ENCODE measurements around the gene SUSD6. TPM values are rescaled to one million over a fixed set of nuclear protein-coding genes. Genes with fewer than 3 reads are reported as not detected.
"Not testable (repeated sequence)": the region's sequence is repeated elsewhere in the genome, so short reads cannot be mapped to it uniquely, and the experiment has no call there.

Gene SUSD6
- total RNA-seq, 2 experiments from 2014 or later = 62.9 to 66.4 TPM

DNA sequence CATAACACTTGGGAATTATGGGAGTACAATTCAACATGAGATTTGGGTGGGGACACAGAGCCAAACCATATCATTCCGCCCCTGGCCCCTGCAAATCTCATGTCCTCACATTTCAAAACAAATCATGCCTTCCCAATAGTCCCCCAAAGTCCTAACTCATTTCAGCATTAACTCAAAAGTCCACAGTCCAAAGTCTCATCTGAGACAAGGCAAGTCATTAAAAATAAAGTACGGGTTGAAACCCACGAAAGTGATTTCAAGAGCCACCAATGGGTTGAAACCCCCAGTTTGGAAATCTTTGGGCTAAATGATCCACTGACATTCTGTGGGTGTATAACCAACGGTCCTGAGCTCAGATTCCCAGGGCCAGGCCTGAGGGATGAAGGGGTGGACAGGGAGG is 125.0 kb downstream of the SUSD6 start:
- not testable (repeated sequence) for H3K27ac Mint-ChIP-seq; H3K4me3 Mint-ChIP-seq; H3K9me3 Mint-ChIP-seq (ENCODE audit: low read depth); H3K36me3 Mint-ChIP-seq; H3K27me3 Mint-ChIP-seq; H3K4me1 Mint-ChIP-seq; ATAC-seq; DNase-seq
- CTCF ChIA-PET = interaction anchor here (0.7 kb wide), 1 partner anchor 34 kb away, joined by 3 read pairs; no protein-coding TSS in a partner anchor

DNA sequence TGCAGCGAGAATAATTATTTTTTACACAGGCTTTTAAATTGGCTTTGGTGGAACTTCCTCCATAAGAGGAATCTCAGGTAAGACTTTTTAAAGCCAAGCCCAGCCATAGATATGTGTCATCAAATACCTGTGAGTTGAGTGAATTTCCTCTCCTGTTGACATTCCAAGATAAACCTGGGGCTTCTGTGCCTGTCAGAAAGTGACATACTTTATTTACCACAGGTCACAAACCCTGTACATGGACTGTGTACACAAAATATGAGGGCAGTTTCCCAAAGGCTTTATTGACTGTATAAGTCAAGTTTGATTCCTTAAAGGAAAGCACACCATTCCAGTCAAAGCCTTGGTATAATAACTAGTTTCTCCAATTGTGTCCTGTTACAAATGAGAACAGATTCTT is 129.7 kb downstream of the SUSD6 start:
- Mint-ChIP-seq H3K27me3 (no peaks in the 10 kb centered on the region), H3K27ac (no peak overlapping the region), H3K9me3 (ENCODE audit: low read depth) (peaks cover 5% of the 10 kb centered on the region), H3K4me3 (no peak overlapping the region), H3K4me1 (peaks cover 2% of the 10 kb centered on the region), H3K36me3 (peaks cover 5% of the 10 kb centered on the region)
- CTCF ChIA-PET = interaction anchor here (1.5 kb wide), 1 partner anchor 14 kb away, joined by 5 read pairs; no protein-coding TSS in a partner anchor
- DNase-seq (no peak), ATAC-seq (no peak)

DNA sequence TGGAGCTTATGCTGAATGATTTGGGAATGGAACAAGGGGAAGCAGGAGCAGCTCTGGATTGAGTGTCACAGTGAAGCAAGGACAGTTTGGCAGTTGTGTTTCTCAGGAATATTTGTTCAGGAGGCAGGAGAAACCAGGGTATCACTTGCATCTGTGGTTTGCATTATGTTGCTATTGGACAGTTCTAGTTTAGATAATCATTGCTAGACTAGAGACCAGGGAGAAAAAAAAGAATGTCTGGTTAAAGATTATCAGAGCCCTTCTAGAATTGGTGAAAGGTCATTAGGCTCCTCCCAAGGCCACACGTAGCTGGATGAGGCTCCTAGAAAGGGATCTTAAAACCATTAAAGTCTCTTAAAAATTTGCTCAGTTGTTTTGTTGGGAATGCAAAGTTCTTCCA is 138.6 kb downstream of the SUSD6 start:
- H3K4me3 Mint-ChIP-seq = no peak overlapping the region
- DNase-seq (peak; percentile 16), ATAC-seq (no peak)
- peaks cover 11% of the 10 kb centered on the region for H3K4me1 Mint-ChIP-seq
- no peaks in the 10 kb centered on the region for H3K9me3 Mint-ChIP-seq (ENCODE audit: low read depth)
- CTCF ChIA-PET = interaction anchor here (1.3 kb wide), 2 partner anchors 165 to 278 kb away, joined by 3 read pairs; no protein-coding TSS in a partner anchor
- no peaks in the 10 kb centered on the region for H3K27me3 Mint-ChIP-seq
- H3K36me3 Mint-ChIP-seq = peaks cover 2% of the 10 kb centered on the region
- no peak overlapping the region for H3K27ac Mint-ChIP-seq

DNA sequence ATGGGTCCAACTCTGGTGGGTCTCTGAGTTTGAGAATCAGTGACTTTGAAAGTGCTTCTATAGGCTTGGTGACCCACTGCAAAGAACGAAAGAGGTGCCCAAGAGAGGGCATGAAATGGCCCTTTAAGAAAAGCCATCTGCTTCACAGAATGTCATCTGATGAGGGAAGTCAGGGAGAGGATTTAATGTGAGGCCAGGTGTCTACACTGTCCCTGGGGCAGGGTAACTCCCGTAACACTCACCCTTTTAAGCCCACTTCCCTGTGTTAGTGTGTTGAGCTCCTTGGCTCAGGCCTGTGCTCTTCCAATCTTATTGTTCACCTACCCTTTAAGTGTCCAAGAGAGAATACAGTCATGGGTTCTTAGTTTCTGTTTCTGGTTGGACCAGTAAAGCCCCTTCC is 139.1 kb downstream of the SUSD6 start:
- no peak overlapping the region for H3K27ac Mint-ChIP-seq
- ATAC-seq (no peak), DNase-seq (peak; percentile 14)
- no peaks in the 10 kb centered on the region for H3K9me3 Mint-ChIP-seq (ENCODE audit: low read depth)
- CTCF ChIA-PET = interaction anchor here (1.2 to 1.3 kb wide), 3 partner anchors 23 to 277 kb away, joined by 3 read pairs; no protein-coding TSS in a partner anchor
- H3K4me3 Mint-ChIP-seq = no peak overlapping the region
- no peaks in the 10 kb centered on the region for H3K27me3 Mint-ChIP-seq
- peaks cover 2% of the 10 kb centered on the region for H3K36me3 Mint-ChIP-seq
- peaks cover 16% of the 10 kb centered on the region for H3K4me1 Mint-ChIP-seq

DNA sequence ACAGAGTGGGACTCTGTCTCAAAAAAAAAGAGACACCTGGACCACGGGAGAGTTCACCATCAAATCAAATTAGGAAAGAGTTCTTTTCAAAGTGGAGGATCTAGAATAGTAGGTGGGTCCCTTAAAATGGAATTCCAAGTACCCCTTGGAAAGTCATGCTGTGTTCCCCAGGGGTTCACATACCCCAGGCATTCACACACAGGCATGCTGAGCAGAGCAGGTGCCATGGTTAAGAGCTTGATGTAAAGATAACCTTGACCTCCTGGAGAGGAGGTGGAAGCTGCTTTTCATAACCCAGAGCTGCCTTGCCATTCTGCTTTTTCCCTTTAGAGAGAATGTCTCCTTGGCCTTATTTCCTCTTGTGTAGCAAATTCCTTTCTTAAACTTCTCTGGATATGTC is 141.4 kb downstream of the SUSD6 start:
- Mint-ChIP-seq H3K27ac (no peak overlapping the region), H3K36me3 (no peaks in the 10 kb centered on the region), H3K9me3 (ENCODE audit: low read depth) (no peaks in the 10 kb centered on the region), H3K4me1 (peaks cover 11% of the 10 kb centered on the region), H3K27me3 (no peaks in the 10 kb centered on the region), H3K4me3 (no peak overlapping the region)
- CTCF ChIA-PET = interaction anchor here (2.0 kb wide), 2 partner anchors 25 to 168 kb away, joined by 5 read pairs; no protein-coding TSS in a partner anchor
- no peak for ATAC-seq
- peak; percentile 26 for DNase-seq

DNA sequence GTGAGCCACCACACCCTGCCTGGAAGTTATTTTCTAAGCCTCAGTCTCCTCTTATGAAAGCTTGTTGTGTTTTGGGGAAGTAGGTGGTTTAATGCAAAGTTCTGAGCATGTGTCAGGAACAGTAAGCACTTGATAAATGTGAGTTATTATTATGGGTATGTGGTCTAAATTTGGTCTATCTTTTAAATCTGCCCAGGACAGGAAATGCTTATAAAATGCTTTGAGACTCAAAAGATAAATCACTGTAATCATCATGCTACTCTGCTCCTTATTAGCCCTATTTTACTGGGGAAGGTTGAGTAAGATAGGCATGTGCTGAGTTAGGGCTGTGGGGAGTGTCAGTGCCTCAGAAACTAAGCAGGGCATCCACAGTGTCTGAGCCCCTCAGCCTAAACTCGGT is 142.5 kb downstream of the SUSD6 start:
- H3K27me3 Mint-ChIP-seq = no peaks in the 10 kb centered on the region
- no peaks in the 10 kb centered on the region for H3K9me3 Mint-ChIP-seq (ENCODE audit: low read depth)
- DNase-seq = peak; percentile 22
- no peak overlapping the region for H3K27ac Mint-ChIP-seq
- CTCF ChIA-PET = interaction anchor here (2.0 kb wide), 1 partner anchor 27 kb away, joined by 5 read pairs; no protein-coding TSS in a partner anchor
- ATAC-seq = no peak
- no peak overlapping the region for H3K4me3 Mint-ChIP-seq
- H3K36me3 Mint-ChIP-seq = no peaks in the 10 kb centered on the region
- H3K4me1 Mint-ChIP-seq = peaks cover 11% of the 10 kb centered on the region

DNA sequence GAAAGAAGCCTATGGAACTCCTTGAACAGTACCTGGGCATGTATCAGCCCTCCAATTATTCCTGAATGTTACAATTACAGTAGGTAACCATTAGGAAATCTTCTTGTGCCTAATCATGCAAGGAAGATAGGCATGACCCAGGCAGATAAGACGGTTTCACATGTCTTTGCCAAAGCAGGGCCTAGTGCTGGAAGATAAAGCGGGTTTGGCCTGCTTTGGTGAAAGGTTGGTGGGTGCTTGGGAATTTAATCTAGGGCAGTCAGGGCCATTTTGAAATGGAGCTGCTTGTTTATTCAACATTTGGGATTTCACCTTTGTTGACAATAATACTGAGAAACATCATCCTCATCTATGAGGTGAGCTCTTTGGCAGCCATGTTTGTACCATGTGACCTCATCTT is 143.1 kb downstream of the SUSD6 start:
- ATAC-seq (no peak), DNase-seq (peak; percentile 15)
- H3K27ac Mint-ChIP-seq = no peak overlapping the region
- H3K9me3 Mint-ChIP-seq (ENCODE audit: low read depth) = no peaks in the 10 kb centered on the region
- CTCF ChIA-PET = no interaction called here
- H3K4me1 Mint-ChIP-seq = peaks cover 11% of the 10 kb centered on the region
- no peak overlapping the region for H3K4me3 Mint-ChIP-seq
- H3K36me3 Mint-ChIP-seq = no peaks in the 10 kb centered on the region
- H3K27me3 Mint-ChIP-seq = no peaks in the 10 kb centered on the region

DNA sequence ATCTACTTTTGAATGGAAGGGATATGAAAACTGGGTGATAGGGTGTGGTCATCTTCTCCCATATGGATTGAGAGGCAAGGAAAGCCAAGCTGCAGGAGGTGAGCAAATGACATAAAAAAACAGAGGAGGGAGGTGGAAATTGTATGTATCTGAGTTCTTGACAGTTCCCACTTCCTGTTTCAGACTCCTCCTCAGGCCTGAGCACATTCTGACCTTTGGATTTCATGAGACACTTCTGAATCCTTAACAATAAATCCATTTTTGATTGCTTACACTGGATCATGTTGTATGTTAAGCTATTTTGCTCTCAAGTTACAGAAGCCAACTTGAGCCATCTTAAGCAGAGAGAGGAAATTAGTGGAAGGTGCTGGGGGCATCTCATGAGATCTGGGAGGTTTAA is 143.9 kb downstream of the SUSD6 start:
- ATAC-seq (no peak), DNase-seq (no peak)
- H3K27ac Mint-ChIP-seq = no peak overlapping the region
- H3K9me3 Mint-ChIP-seq (ENCODE audit: low read depth) = no peaks in the 10 kb centered on the region
- no peaks in the 10 kb centered on the region for H3K27me3 Mint-ChIP-seq
- H3K4me1 Mint-ChIP-seq = peaks cover 11% of the 10 kb centered on the region
- H3K4me3 Mint-ChIP-seq = no peak overlapping the region
- CTCF ChIA-PET = interaction anchor here (0.7 to 1.2 kb wide), 2 partner anchors 11 to 171 kb away, joined by 4 read pairs; partner anchors contain the start of gene SRSF5
- H3K36me3 Mint-ChIP-seq = no peaks in the 10 kb centered on the region

DNA sequence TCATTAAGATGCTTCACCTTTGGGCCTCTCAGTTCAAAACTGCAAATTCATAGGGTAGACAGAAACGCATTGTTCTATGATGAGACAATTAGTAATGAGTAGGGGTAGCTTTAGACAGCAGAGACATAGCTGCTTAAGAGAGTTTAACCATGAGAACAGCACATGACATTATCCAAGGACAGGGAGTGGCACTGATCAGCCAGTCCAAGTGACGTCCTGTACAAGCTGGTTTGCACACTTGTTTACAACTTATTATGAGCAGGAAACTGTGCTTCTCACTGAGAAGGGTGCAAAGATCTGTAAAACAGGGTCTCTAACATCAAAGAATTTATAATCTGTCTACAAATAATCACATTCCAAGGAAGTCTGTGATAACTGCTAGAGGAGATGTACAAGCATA is 144.4 kb downstream of the SUSD6 start:
- Mint-ChIP-seq H3K9me3 (ENCODE audit: low read depth) (no peaks in the 10 kb centered on the region), H3K27ac (no peak overlapping the region), H3K36me3 (no peaks in the 10 kb centered on the region), H3K4me1 (peaks cover 11% of the 10 kb centered on the region), H3K4me3 (no peak overlapping the region), H3K27me3 (no peaks in the 10 kb centered on the region)
- ATAC-seq = no peak
- CTCF ChIA-PET = interaction anchor here (0.7 to 1.4 kb wide), 3 partner anchors 11 to 171 kb away, joined by 3 to 4 read pairs (median 4); partner anchors contain the start of gene SRSF5
- no peak for DNase-seq

DNA sequence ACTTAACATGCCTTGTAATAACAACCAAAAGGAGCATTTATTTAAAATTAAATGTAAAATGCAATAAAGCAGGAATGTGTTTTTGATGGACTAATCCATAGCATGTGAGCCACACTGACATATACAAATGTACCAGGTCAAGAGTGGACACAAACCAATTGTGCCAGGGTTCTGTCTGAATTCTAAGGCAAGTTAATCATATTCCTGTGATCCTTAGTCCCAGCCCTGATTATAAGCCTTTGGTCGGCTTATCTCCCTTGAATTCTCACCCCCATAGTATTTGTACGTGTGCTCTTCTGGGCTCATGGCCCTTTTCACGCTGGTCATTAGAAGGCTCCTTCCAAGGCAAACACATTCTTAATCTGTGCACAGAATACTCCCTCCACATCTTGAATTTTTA is 144.9 kb downstream of the SUSD6 start:
- peaks cover 11% of the 10 kb centered on the region for H3K4me1 Mint-ChIP-seq
- DNase-seq = no peak
- CTCF ChIA-PET = interaction anchor here (1.2 to 1.4 kb wide), 2 partner anchors 29 to 172 kb away, joined by 3 to 4 read pairs; no protein-coding TSS in a partner anchor
- ATAC-seq = no peak
- H3K27ac Mint-ChIP-seq = no peak overlapping the region
- no peaks in the 10 kb centered on the region for H3K27me3 Mint-ChIP-seq
- no peak overlapping the region for H3K4me3 Mint-ChIP-seq
- H3K36me3 Mint-ChIP-seq = no peaks in the 10 kb centered on the region
- H3K9me3 Mint-ChIP-seq (ENCODE audit: low read depth) = no peaks in the 10 kb centered on the region

DNA sequence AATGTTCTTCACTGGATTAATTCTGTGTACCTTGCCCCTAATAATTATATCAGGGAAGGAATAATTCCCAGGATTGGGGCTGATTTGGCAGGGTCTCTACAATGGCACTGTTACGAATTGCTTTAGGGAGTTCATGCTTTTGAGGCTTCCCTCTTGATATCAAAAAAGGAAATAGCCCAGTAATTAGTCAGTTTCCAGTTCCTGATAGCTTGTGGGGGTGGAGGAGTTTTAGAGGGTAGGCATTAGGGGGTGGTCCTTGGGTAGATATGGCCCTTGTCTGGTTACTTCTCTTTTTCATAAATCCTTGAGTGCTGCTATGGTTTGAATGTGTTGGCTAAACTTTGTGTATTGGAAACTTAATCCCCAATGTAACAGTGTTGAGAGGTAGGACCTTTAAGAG is 149.4 kb downstream of the SUSD6 start:
- H3K36me3 Mint-ChIP-seq = peaks cover 6% of the 10 kb centered on the region
- H3K4me3 Mint-ChIP-seq = no peak overlapping the region
- DNase-seq (no peak), ATAC-seq (no peak)
- H3K27ac Mint-ChIP-seq = no peak overlapping the region
- H3K27me3 Mint-ChIP-seq = no peaks in the 10 kb centered on the region
- peaks cover 18% of the 10 kb centered on the region for H3K4me1 Mint-ChIP-seq
- CTCF ChIA-PET = interaction anchor here (1.0 to 1.5 kb wide), 2 partner anchors 20 to 34 kb away, joined by 3 to 6 read pairs; no protein-coding TSS in a partner anchor
- H3K9me3 Mint-ChIP-seq (ENCODE audit: low read depth) = peaks cover 5% of the 10 kb centered on the region

DNA sequence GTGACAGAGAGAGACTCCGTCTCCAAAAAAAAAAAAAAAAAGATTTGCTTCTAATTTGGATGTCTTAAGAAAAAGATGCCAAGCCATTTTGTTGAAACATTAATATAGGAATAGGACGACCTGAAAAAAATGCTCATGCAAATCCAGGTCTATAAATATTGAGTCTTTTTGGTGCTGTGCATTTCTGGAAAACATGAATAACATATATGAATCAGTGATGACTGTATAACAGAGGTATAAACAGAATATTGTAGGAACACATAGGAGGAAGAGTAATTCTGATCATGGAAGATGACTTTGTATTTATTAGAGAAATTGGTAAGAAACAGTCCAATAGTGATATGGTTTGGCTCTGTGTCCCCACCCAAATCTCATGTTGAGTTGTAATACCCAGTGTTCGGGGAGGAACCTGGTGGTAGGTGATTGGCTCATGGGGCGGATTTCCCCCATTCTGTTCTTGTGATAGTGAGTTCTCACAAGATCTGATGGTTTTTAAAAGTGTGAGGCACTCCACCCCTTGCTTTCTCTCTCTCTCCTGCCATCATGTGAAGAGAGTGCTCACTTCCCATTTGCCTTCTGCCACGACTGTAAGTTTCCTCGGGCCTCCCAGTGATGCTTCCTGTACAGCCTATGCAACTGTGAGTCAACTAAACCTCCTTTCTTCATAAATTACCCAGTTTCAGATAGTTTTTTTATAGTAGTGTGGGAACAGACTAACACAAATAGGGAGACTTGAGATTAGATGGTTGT is 152.5 kb downstream of the SUSD6 start:
- CTCF ChIA-PET = no interaction called here
- Mint-ChIP-seq H3K4me1 (peaks cover 40% of the 10 kb centered on the region), H3K36me3 (peaks cover 26% of the 10 kb centered on the region), H3K27ac (no peak overlapping the region), H3K4me3 (no peak overlapping the region), H3K27me3 (no peaks in the 10 kb centered on the region), H3K9me3 (ENCODE audit: low read depth) (peaks cover 5% of the 10 kb centered on the region)
- ATAC-seq (no peak), DNase-seq (no peak)

Measured in activated CD8-positive, alpha-beta memory T cell treated with anti-CD3 and anti-CD28 coated beads, Interleukin-2, amount 10 ng/mL, durations not matched to agents 7 days and 5 days (primary cell).